K562 (cell line): ENCODE measurements around the gene PPIE. TPM values are rescaled to one million over a fixed set of nuclear protein-coding genes. Genes with fewer than 3 reads are reported as not detected.

Experiments
- CREM ChIP-seq: IDR thresholded peaks from 2 replicates; pipeline ENCODE4 v1.6.1; 2014; ENCODE audit warnings: antibody characterized with exemption, low read depth
- ELF2 ChIP-seq: fragments of 250-450 bp; sonication (Bioruptor Pico); IDR thresholded peaks from 2 replicates; pipeline ENCODE4 v1.5.0; 2021; ENCODE audit warnings: mild to moderate bottlenecking
- KAT7 ChIP-seq: sonication (generic); formaldehyde crosslinking; IDR thresholded peaks from 2 replicates; pipeline ENCODE4 v1.8.0; 2022; ENCODE audit warnings: missing genetic modification reagents, mild to moderate bottlenecking, borderline replicate concordance
- MED1 ChIP-seq: sonication (generic); formaldehyde crosslinking; IDR thresholded peaks from 2 replicates; pipeline ENCODE4 v1.8.1; 2023; ENCODE audit warnings: missing genetic modification reagents, borderline replicate concordance
- NCOA6 ChIP-seq: fragments of 450-650 bp; IDR thresholded peaks from 2 replicates; pipeline ENCODE4 v1.6.1; 2017; ENCODE audit warnings: mild to moderate bottlenecking
- NR2C2 ChIP-seq, 2 experiments: fragments of 200-800 bp in 1 of 2; sonication (Bioruptor generic) in 1 of 2; sonication (generic) in 1 of 2; formaldehyde crosslinking in 1 of 2; IDR thresholded peaks; 2 replicates each; pipeline versions ENCODE4 v1.6.1 to v1.8.0; 2016 to 2022; ENCODE audit warnings: mild to moderate bottlenecking in 1 of 2, missing compliant biosample characterization in 1 of 2, missing genetic modification characterization in 1 of 2, missing genetic modification reagents in 1 of 2
- ZNF445 ChIP-seq: fragments of 250-450 bp; sonication (Bioruptor Pico); IDR thresholded peaks from 2 replicates; pipeline ENCODE4 v1.4.0; 2020; ENCODE audit warnings: low read depth, mild to moderate bottlenecking, moderate library complexity
- ZNF644 ChIP-seq: fragments of 200-800 bp; sonication (Bioruptor generic); IDR thresholded peaks from 2 replicates; pipeline ENCODE4 v1.6.1; 2016; ENCODE audit warnings: low read depth, missing genetic modification characterization, missing compliant biosample characterization
- polyA plus RNA-seq, 8 experiments: library from polyadenylated mRNA; depleted of rRNA in 4 of 8; stranded (reverse) in 5 of 8; unstranded in 3 of 8; fragments of >200 nt; fragmentation: Nextera tagmentation in 2 of 8; fragmentation: Illumina TruSeq in 1 of 8; extraction: Ambion mirVana in 2 of 8; extraction: Trizol in 1 of 8; gene quantifications; 2 replicates each; pipeline versions ENCODE4 v1.2.1 to v1.2.3, GENCODE V29; 2011 to 2014; ENCODE audit warnings: inconsistent platforms in 1 of 8, missing spikeins in 1 of 8
- total RNA-seq, 7 experiments: library from RNA; depleted of rRNA in 6 of 7; stranded (reverse); fragments of >200 nt in 6 of 7; fragmentation: Illumina TruSeq in 2 of 7; extraction: Trizol in 2 of 7; gene quantifications; 2 replicates each; pipeline versions ENCODE4 v1.2.1 to v1.2.3, GENCODE V29; 2011 to 2021; ENCODE audit warnings: low replicate concordance in 1 of 7
- TF ChIP-seq, protein P1 (sequence below): sonication (generic); formaldehyde crosslinking; IDR thresholded peaks from 2 replicates; pipeline ENCODE4 v1.8.0; 2022; ENCODE audit warnings: mild to moderate bottlenecking, missing genetic modification reagents

Gene PPIE
- total and polyA plus RNA-seq, 9 of the 15 experiments (the other 6 are each of a cell fraction or from before 2014, with no cell fraction given) = 75.4 to 444 (median 131) TPM

DNA sequence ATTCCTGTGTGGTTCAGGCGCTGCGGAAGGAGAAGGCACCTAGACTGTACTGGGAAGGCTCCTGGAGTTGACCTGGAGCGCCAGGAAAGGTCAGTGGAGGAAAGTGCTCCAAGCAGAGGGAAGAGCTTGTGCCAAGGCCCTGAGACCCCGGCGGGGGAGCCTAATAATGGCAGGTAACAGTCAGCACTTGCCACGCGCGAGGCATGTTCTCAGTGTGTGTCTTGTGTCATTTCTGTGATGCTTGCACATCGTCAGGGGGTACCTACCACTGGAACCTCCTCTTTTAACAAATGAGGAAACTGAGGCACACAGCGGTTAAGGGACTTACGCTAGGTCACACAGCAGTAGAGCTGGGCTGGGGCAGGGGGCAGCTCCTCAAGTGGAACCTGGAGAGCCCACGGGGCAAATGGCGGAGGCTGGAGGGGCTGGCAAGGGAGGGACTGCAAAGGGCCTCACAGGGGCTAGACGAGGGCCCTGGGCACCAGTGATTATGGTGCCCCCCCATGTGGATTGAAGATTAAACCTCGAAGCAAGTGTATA lies 51.0 kb downstream of the PPIE start (continued):
- TF ChIP-seq CREM = no peak
- TF ChIP-seq NR2C2 (CRISPR knock-in tag; IDR thresholded peaks at IDR 0.05) = no peak
- no peak for TF ChIP-seq NR2C2 (tag; IDR thresholded peaks at IDR 0.05)
- TF ChIP-seq ZNF445 (CRISPR knock-in tag) = no peak
- TF ChIP-seq NCOA6 = no peak
- no peak for TF ChIP-seq ELF2 (CRISPR knock-in tag)
- TF ChIP-seq, protein P1, sequence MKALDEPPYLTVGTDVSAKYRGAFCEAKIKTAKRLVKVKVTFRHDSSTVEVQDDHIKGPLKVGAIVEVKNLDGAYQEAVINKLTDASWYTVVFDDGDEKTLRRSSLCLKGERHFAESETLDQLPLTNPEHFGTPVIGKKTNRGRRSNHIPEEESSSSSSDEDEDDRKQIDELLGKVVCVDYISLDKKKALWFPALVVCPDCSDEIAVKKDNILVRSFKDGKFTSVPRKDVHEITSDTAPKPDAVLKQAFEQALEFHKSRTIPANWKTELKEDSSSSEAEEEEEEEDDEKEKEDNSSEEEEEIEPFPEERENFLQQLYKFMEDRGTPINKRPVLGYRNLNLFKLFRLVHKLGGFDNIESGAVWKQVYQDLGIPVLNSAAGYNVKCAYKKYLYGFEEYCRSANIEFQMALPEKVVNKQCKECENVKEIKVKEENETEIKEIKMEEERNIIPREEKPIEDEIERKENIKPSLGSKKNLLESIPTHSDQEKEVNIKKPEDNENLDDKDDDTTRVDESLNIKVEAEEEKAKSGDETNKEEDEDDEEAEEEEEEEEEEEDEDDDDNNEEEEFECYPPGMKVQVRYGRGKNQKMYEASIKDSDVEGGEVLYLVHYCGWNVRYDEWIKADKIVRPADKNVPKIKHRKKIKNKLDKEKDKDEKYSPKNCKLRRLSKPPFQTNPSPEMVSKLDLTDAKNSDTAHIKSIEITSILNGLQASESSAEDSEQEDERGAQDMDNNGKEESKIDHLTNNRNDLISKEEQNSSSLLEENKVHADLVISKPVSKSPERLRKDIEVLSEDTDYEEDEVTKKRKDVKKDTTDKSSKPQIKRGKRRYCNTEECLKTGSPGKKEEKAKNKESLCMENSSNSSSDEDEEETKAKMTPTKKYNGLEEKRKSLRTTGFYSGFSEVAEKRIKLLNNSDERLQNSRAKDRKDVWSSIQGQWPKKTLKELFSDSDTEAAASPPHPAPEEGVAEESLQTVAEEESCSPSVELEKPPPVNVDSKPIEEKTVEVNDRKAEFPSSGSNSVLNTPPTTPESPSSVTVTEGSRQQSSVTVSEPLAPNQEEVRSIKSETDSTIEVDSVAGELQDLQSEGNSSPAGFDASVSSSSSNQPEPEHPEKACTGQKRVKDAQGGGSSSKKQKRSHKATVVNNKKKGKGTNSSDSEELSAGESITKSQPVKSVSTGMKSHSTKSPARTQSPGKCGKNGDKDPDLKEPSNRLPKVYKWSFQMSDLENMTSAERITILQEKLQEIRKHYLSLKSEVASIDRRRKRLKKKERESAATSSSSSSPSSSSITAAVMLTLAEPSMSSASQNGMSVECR = no peak
- no peak for TF ChIP-seq MED1 (CRISPR knock-in tag)
- TF ChIP-seq KAT7 (CRISPR knock-in tag) = peak; percentile 62; the same call in 1 of the 2 replicates
- TF ChIP-seq ZNF644 (tag) = no peak
- TF ChIP-seq, all 486 proteins: peak for 6
